Measurements from ENCODE around the gene RIC8A. TPM values are rescaled to one million over a fixed set of nuclear protein-coding genes. Genes with fewer than 3 reads are reported as not detected.

The RIC8A gene
- total RNA-seq, 4 donors from 2014 or later, result 84.5 to 376 (median 192) TPM

- intact Hi-C loops (cut with DNase I; ENCODE audit: low total_unique reads), result no loop called here
- H3K27me3 ChIP-seq, result no peaks in the 10 kb centered on the region
- TF ChIP-seq, protein P1, sequence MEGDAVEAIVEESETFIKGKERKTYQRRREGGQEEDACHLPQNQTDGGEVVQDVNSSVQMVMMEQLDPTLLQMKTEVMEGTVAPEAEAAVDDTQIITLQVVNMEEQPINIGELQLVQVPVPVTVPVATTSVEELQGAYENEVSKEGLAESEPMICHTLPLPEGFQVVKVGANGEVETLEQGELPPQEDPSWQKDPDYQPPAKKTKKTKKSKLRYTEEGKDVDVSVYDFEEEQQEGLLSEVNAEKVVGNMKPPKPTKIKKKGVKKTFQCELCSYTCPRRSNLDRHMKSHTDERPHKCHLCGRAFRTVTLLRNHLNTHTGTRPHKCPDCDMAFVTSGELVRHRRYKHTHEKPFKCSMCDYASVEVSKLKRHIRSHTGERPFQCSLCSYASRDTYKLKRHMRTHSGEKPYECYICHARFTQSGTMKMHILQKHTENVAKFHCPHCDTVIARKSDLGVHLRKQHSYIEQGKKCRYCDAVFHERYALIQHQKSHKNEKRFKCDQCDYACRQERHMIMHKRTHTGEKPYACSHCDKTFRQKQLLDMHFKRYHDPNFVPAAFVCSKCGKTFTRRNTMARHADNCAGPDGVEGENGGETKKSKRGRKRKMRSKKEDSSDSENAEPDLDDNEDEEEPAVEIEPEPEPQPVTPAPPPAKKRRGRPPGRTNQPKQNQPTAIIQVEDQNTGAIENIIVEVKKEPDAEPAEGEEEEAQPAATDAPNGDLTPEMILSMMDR (IDR thresholded peaks at IDR 0.05), result no peak
- TF ChIP-seq POLR2A (IDR thresholded peaks at IDR 0.05), result no peak
Measured at GRCh38 chr11:255816-256215, 48.3 kb downstream of the RIC8A start.

GRCh38 chr11:256952-257737, 49.6 kb downstream of the RIC8A start:
- intact Hi-C loops (cut with DNase I; ENCODE audit: low total_unique reads), result no loop called here
- no peak for DNase-seq
- Histone ChIP-seq H3K27ac (no peak overlapping the region), H3K9me3 (no peaks in the 10 kb centered on the region), H3K27me3 (no peaks in the 10 kb centered on the region), H3K36me3 (no peaks in the 10 kb centered on the region), H3K4me1 (no peaks in the 10 kb centered on the region), H3K4me3 (no peak overlapping the region)
- TF ChIP-seq, protein P1 (IDR thresholded peaks at IDR 0.05), result no peak
- TF ChIP-seq POLR2A (IDR thresholded peaks at IDR 0.05), result no peak

More at GRCh38 chr11:255816-256215, 48.3 kb downstream of the RIC8A start:
- Histone ChIP-seq H3K27ac (no peak overlapping the region), H3K36me3 (no peaks in the 10 kb centered on the region), H3K4me3 (no peak overlapping the region), H3K9me3 (no peaks in the 10 kb centered on the region), H3K4me1 (no peaks in the 10 kb centered on the region)
- no peak for DNase-seq

DNA sequence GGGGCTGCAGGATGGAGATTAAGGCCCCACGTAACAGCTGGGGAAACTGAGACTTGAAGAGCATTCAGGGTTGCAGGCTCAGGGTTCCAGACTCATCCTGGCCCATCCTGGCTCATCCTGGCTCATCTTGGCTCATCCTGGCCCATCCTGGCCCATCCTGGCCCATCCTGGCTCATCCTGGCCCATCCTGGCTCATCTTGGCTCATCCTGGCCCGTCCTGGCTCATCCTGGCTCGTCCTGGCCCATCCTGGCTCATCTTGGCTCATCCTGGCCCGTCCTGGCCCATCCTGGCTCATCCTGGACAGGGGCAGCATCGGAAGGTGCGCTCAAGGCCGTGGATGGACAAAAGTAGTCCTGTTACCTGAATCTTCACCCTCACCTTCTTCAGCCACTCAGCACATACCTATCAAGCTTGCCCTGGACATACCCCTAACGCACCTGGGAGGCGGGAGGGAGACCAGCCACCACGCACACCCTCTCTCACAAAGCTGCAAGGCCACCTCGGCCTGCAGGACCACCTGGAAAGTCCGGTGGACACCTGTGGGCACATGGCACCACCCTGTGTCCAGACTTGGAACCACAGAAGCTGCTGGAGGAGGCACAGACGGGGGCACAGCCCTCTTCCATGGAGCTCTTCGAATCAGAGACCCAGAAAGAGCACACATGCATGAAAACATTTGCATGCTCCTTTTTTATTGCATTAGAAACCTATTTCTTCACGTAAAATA, 50.4 kb downstream of the RIC8A start:
- H3K4me3 ChIP-seq, result no peak overlapping the region
- H3K36me3 ChIP-seq, result no peaks in the 10 kb centered on the region
- DNase-seq, result no peak
- no peak overlapping the region for H3K27ac ChIP-seq
- intact Hi-C loops (cut with DNase I; ENCODE audit: low total_unique reads), result no loop called here
- no peaks in the 10 kb centered on the region for H3K27me3 ChIP-seq
- no peaks in the 10 kb centered on the region for H3K4me1 ChIP-seq
- no peak for TF ChIP-seq POLR2A (IDR thresholded peaks at IDR 0.05)
- TF ChIP-seq, protein P1 (IDR thresholded peaks at IDR 0.05), result no peak
- no peaks in the 10 kb centered on the region for H3K9me3 ChIP-seq

DNA sequence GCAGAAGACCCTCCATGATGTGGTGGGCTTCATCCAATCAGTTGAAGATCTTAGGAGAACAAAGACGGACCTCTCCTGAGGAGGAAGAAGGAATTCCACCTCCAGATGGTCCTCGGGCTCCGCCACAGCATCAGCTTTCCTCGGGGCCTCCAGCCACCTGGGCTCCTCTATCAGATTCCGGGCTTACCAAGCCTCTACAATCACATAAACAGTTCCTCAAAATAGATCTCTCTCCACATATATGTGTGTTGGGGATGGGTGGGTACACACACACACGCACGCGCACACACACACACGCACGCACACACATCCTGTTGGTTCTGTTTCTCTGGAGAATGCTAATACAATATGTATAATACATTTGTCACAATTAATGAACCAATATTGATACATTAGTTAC, 51.9 kb downstream of the RIC8A start:
- no peaks in the 10 kb centered on the region for H3K36me3 ChIP-seq
- no peak for DNase-seq
- no peak overlapping the region for H3K4me3 ChIP-seq
- TF ChIP-seq, protein P1 (IDR thresholded peaks at IDR 0.05), result no peak
- TF ChIP-seq POLR2A (IDR thresholded peaks at IDR 0.05), result no peak
- no peaks in the 10 kb centered on the region for H3K9me3 ChIP-seq
- intact Hi-C loops (cut with DNase I; ENCODE audit: low total_unique reads), result no loop called here
- H3K27me3 ChIP-seq, result no peaks in the 10 kb centered on the region
- H3K27ac ChIP-seq, result no peak overlapping the region
- H3K4me1 ChIP-seq, result no peaks in the 10 kb centered on the region

- Histone ChIP-seq H3K36me3 (no peaks in the 10 kb centered on the region), H3K9me3 (peaks cover 0 to 3% of the 10 kb centered on the region in 2 donors), H3K4me3 (no peak overlapping the region), H3K27ac (no peak overlapping the region), H3K4me1 (no peaks in the 10 kb centered on the region), H3K27me3 (no peaks in the 10 kb centered on the region)
- no peak for DNase-seq
- TF ChIP-seq, protein P1 (IDR thresholded peaks at IDR 0.05), result no peak
- no peak for TF ChIP-seq POLR2A (IDR thresholded peaks at IDR 0.05)
- intact Hi-C loops (cut with DNase I; ENCODE audit: low total_unique reads), result no loop called here
Measured at GRCh38 chr11:261624-262023, 54.1 kb downstream of the RIC8A start.
